B cell (primary cell): ENCODE results near the gene MTX3.

Experiments
- EZH2 ChIP-seq: IDR thresholded peaks from 2 replicates; pipeline ENCODE4 v1.6.1; 2012; ENCODE audit warnings: borderline replicate concordance, low read depth, mild to moderate bottlenecking, moderate library complexity, low read length; ENCODE audit not compliant: insufficient read depth, poor library complexity, severe bottlenecking
- TF ChIP-seq, protein P1 (sequence below): fragments of 200-600 bp; IDR thresholded peaks from one replicate; pipeline ENCODE4 v1.8.0; 2022; ENCODE audit warnings: antibody characterized with exemption, mild to moderate bottlenecking

DNA sequence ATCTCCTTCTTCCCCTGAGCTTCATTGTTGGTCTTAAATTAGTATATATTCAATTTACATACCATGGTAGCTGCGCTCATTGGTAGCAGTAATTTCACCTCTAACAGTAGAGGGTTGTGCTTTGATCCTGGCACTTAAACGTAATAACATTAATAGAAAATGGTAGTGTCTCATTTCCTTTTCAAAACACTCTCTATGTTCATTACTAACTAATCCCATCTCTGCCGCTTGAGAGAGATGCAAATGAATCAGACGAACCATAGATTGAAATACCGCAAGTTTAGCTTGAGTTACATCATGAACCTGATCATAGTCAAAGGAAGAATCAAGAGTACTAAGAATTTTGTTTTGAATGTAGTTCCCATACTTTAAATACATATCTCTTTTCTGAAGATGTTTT lies 46.3 kb upstream of the MTX3 start:
- TF ChIP-seq, protein P1, sequence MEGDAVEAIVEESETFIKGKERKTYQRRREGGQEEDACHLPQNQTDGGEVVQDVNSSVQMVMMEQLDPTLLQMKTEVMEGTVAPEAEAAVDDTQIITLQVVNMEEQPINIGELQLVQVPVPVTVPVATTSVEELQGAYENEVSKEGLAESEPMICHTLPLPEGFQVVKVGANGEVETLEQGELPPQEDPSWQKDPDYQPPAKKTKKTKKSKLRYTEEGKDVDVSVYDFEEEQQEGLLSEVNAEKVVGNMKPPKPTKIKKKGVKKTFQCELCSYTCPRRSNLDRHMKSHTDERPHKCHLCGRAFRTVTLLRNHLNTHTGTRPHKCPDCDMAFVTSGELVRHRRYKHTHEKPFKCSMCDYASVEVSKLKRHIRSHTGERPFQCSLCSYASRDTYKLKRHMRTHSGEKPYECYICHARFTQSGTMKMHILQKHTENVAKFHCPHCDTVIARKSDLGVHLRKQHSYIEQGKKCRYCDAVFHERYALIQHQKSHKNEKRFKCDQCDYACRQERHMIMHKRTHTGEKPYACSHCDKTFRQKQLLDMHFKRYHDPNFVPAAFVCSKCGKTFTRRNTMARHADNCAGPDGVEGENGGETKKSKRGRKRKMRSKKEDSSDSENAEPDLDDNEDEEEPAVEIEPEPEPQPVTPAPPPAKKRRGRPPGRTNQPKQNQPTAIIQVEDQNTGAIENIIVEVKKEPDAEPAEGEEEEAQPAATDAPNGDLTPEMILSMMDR, result no peak
- TF ChIP-seq EZH2, result no peak
